Stimulated activated naive CD4-positive, alpha-beta T cell treated with Interleukin-2 at 50 U/mL for 16 hours (primary cell): Measurements from ENCODE around the gene S100A4.
"Not testable (repeated sequence)": the region's sequence is repeated elsewhere in the genome, so short reads cannot be mapped to it uniquely, and the experiment has no call there.

Source experiments
- DNase-seq: peaks from one replicate; lab custom pipeline; 2025; lab: John Stamatoyannopoulos, UW

Gene S100A4

DNA sequence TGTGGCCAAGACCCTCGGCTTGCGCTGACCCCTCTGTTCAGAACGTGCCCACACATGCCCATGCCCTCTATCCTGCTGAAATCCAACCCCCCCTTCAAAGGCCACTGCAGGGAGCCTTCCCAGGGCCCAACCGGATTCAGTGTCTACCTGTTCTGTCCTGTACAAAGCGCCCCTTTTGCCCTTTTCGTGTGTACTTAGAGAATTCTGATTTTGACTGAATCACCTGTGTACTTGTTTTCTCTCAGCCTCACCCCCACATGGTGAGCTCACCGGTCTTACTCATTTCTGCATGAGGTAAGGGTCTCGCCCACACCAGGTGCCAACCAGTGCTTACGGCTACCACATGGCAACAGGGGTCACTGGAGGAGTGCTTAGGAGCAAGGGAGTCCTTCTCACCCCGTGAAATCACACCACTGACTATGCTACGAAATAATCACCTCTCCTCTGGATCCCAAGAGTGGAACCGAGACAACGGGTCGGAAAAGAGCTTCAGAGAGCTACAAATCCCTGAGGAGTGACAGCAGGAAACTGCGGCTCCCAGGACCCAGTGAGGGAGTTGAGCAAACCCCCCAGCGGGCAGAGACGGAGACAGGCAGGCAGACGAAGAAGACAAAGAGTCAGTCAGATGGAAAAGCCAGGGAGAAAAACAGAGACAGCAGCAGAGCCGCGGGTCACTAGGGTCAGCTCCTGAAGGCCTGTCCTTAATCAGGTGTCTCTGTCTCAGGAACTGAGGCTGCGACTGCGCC lies 22.2 kb upstream of the S100A4 start:
- DNase-seq, result peak; percentile 48

GRCh38 chr1:153566414-153567371 lies 21.1 kb upstream of the S100A4 start:
- DNase-seq, result peak; percentile 90

DNA sequence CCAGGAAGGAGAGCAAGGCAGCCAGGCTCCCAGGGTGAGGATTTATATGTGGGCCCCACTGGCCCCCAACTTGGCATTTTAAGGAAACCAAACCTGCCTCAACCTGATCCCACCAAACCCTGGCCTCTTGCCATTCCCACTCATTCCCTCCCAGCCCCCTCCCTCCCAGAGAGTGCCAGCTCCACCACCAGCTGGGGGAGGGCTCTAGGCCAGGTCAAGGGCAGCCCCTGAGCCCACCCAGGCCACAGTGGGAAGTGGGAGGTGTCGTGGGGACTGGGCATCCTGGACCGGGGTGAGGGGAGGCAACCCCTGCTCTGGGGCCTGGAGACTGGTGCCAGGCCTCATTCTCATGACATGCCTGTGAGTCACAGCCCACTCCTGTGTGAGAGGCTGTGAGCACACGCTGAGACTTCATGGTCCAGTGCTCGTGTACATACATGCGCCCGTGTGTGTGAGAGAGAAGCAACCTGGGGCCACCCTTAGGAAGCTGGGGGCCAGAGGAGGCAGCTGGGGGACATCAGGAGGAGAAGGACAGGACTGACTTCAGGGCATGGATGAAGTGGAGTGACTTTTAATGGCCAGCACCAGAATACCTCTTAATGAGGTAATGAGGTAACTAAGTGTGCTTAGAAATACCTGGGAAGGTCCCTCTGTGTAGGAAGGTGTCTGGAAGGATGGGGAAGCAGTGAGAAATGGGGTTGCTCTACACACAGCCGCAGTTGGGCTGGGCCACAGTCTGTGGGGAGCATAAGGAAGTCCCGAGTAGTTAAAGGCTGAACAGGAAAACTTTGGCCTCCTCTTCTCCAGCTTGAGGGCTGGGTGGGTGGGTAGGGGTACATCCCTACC lies 20.1 kb upstream of the S100A4 start, which contains the start of gene S100A2:
S100A2 (minus strand) TSS at position 316 of the 846 bp plus-strand sequence. CDS start 1,967 bp downstream, outside the sequence.
- peak; percentile 62 for DNase-seq

DNA sequence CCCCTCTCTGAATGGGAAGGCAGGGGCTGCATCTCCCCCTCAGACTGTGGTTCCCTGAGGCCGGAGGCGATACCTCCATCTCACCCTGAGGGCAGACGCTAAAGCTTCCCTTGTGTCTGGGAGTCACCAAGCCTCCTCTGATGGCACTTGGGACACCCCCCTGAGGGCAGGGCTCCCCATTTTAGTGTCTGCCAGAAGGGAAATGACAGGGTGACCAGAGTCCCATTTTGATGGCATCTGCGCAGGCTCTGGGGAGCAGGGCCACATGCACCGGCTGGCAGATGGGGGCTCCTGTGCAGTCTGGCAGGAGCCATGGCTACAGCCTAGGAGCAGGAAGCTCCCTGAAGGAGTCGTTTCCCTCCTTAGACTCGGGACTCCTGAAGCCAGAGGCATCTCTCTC lies 18.4 kb upstream of the S100A4 start:
- no peak for DNase-seq

GRCh38 chr1:153563483-153563901 lies 17.9 kb upstream of the S100A4 start:
- no peak for DNase-seq

DNA sequence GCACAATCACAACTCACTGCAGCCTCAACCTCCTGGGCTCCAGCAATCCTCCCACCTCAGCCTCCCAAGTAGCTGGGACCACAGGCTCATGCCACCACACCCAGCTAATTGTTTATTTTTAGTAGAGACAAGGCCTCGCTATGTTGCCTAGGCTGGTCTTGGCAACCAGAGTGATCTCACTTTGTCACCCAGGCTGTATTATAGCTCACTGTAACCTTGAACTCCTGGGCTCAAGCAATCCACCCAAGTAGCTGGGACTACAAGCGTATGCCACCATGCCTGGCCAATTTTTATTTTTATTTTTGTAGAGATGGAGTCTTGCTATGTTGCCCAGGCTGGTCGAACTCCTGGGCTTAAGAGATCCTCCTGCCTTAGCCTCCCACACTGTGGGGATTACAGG lies 16.4 kb upstream of the S100A4 start:
- DNase-seq, result not testable (repeated sequence)

GRCh38 chr1:153561466-153561985 lies 15.9 kb upstream of the S100A4 start:
- no peak for DNase-seq

DNA sequence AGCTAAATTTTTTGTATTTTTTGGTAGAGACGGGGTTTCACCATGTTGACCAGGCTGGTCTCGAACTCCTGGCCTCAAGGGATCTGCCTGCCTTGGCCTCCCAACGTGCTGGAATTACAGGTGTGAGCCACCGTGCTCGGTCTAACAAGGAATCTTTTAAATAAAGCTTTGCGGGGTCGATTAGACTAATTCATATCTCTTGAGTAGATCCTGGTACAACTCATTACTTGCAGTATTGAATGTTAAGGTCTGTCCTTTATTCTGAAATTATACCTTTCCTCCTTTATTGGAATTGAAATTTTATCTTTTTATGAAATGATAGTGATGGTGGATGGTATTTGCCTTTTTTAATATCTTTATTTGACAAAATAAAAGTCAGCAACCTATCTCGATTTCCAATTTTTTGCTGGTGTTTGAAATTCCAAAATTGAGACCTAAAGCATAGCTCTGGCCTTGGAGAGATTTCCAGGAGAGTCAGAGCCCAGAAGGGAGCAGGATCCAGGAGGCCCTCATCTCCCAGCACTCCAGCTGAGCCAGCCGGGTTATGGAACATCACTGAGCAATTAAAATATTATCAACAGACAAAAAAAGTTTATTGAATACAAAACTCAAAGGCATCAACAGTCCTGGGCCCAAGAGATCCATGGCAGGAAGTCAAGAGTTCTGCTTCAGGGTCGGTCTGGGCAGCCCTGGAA lies 15.3 kb upstream of the S100A4 start:
- DNase-seq, result no peak

DNA sequence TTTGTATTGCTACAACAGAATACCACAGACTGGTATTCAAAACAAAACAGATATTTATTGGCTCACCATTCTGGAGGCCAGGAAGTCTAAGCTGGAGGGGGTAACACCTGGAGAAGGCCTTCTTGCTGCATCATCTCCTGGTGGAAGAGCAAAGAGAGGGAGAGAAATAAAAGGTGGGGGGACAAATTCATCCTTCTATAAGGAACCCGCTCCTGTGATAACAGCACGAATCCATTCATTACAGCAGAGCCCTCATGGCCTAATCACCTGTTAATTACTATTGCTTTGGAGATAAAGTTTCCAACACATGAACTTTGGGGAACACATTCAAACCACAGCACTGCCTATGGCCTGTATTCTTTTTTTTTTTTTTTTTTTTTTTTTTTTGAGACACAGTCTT lies 14.6 kb upstream of the S100A4 start:
- DNase-seq, result no peak

- DNase-seq, result no peak
These were observed 12.3 kb upstream of the S100A4 start for GRCh38 chr1:153557877-153558276.

GRCh38 chr1:153556348-153556747 lies 10.7 kb upstream of the S100A4 start:
- no peak for DNase-seq

- DNase-seq, result no peak
These were observed 8.4 kb upstream of the S100A4 start for GRCh38 chr1:153553830-153554541.

DNA sequence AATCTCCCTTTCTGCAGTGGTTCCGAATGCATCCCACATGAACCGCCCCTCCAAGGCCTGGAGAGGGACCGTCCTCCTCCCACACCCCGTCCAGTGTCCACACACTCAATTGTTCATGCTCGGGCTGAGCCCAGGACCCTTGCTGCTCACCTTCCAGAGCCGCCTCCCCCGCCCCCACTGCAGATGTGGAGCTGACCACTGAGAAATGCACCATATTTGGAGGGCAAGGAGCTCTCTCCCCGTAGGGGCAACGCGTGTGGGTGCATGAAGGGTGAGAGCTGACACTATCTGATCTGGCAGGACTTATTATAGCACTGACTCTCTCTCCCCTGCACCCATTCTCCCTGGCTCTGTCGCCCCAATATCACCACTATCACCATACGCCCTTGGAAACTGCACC lies 7.5 kb upstream of the S100A4 start:
- no peak for DNase-seq

DNA sequence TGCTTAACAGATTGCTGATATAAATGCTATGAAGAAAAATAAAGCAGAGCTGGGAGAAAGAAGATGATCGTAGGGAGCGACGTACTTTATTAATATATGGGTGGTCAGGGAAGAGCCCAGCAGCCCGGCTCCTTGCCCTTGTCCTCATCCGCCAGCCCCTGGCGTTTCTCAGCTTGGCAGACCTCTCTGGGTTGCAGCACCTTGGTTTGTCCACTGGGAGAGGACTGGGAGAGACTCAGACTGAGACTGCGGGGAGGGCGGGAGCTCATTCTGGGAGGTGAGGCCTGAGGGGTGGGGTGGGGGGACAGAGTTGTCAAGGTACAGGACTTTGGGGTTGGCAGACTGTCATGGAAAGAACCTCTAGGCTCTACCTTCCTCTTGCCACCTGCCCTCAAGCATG lies 6.7 kb upstream of the S100A4 start:
- DNase-seq, result no peak

GRCh38 chr1:153550827-153551500 lies 5.4 kb upstream of the S100A4 start:
- no peak for DNase-seq

- no peak for DNase-seq
These were observed 4.8 kb upstream of the S100A4 start for GRCh38 chr1:153550398-153550758.

GRCh38 chr1:153549741-153550397 lies 4.3 kb upstream of the S100A4 start:
- no peak for DNase-seq

- DNase-seq, result no peak
These were observed 3.4 kb upstream of the S100A4 start, which contains the start of gene S100A3 for GRCh38 chr1:153548722-153549688. Gene S100A3 (minus strand): TSS chr1:153549258. CDS start chr1:153548485, 773 bp downstream.
